Endothelial cell (in vitro differentiated cells): ENCODE data around the gene TK1. TPM values are rescaled to one million over a fixed set of nuclear protein-coding genes. Genes with fewer than 3 reads are reported as not detected.

ENCODE experiments used
- DNase-seq: peaks from one replicate; pipeline ENCODE4 v3.0.0; 2021; ENCODE audit warnings: low spot score
- H3K27ac Mint-ChIP-seq: one replicate; pipeline ENCODE4 v1.8.0; 2021; ENCODE audit warnings: mixed read lengths, inconsistent platforms; ENCODE audit not compliant: unreplicated experiment
- H3K27me3 Mint-ChIP-seq: one replicate; pipeline ENCODE4 v1.8.0; 2021; ENCODE audit warnings: mild to moderate bottlenecking, moderate library complexity, mixed read lengths, inconsistent platforms; ENCODE audit not compliant: unreplicated experiment
- H3K36me3 Mint-ChIP-seq: one replicate; pipeline ENCODE4 v1.8.0; 2021; ENCODE audit warnings: mild to moderate bottlenecking, low read depth, mixed read lengths, inconsistent platforms; ENCODE audit not compliant: unreplicated experiment
- H3K4me1 Mint-ChIP-seq: one replicate; pipeline ENCODE4 v1.8.0; 2021; ENCODE audit warnings: mild to moderate bottlenecking, mixed read lengths, inconsistent platforms; ENCODE audit not compliant: unreplicated experiment
- H3K4me3 Mint-ChIP-seq: one replicate; pipeline ENCODE4 v1.8.0; 2021; ENCODE audit warnings: mild to moderate bottlenecking, mixed read lengths, inconsistent platforms; ENCODE audit not compliant: unreplicated experiment
- H3K9me3 Mint-ChIP-seq: one replicate; pipeline ENCODE4 v1.8.0; 2021; ENCODE audit warnings: mixed read lengths, inconsistent platforms; ENCODE audit not compliant: unreplicated experiment
- total RNA-seq: library from RNA; stranded (reverse); fragmentation: NEBNext Ultra II Directional; extraction: Animal tissue kit (Norgen Biotek cat#: 25700); gene quantifications from one replicate; pipeline ENCODE4 v1.2.1, GENCODE V29; 2021; ENCODE audit not compliant: unreplicated experiment
- TF ChIP-seq, protein P1 (sequence below): fragments of 200-600 bp; sonication (generic); IDR thresholded peaks from one replicate; pipeline ENCODE4 v1.5.0; 2021; ENCODE audit warnings: antibody characterized with exemption; ENCODE audit not compliant: unreplicated experiment

The TK1 gene
- total RNA-seq, 1 donor from 2014 or later = 23.8 TPM

DNA sequence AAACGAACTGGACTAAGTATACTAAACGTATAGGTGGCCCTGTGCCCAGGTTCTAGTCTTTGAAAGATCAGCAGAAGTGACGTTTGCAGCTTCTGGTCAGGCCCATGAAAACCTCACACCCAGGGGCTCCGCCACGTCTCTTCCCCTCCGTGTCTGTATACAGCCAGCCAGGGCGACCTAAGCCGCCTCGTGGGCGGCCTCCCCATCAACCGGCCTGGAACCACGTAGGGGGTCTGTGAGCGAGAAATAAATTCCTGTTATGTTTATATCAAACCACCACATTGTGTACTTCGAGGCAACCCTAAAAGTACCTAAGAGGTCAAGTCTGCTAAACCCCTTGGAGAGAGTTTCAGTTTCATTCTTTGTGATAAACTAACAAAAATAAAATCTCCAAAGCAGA is 6.8 kb downstream of the TK1 start:
- TF ChIP-seq, protein P1, sequence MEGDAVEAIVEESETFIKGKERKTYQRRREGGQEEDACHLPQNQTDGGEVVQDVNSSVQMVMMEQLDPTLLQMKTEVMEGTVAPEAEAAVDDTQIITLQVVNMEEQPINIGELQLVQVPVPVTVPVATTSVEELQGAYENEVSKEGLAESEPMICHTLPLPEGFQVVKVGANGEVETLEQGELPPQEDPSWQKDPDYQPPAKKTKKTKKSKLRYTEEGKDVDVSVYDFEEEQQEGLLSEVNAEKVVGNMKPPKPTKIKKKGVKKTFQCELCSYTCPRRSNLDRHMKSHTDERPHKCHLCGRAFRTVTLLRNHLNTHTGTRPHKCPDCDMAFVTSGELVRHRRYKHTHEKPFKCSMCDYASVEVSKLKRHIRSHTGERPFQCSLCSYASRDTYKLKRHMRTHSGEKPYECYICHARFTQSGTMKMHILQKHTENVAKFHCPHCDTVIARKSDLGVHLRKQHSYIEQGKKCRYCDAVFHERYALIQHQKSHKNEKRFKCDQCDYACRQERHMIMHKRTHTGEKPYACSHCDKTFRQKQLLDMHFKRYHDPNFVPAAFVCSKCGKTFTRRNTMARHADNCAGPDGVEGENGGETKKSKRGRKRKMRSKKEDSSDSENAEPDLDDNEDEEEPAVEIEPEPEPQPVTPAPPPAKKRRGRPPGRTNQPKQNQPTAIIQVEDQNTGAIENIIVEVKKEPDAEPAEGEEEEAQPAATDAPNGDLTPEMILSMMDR = no peak
- peaks cover 5% of the 10 kb centered on the region for H3K36me3 Mint-ChIP-seq
- H3K27me3 Mint-ChIP-seq = peaks cover 7% of the 10 kb centered on the region
- H3K4me1 Mint-ChIP-seq = peaks cover 9% of the 10 kb centered on the region
- DNase-seq = no peak
- no peak overlapping the region for H3K27ac Mint-ChIP-seq
- no peak overlapping the region for H3K4me3 Mint-ChIP-seq
- no peaks in the 10 kb centered on the region for H3K9me3 Mint-ChIP-seq

DNA sequence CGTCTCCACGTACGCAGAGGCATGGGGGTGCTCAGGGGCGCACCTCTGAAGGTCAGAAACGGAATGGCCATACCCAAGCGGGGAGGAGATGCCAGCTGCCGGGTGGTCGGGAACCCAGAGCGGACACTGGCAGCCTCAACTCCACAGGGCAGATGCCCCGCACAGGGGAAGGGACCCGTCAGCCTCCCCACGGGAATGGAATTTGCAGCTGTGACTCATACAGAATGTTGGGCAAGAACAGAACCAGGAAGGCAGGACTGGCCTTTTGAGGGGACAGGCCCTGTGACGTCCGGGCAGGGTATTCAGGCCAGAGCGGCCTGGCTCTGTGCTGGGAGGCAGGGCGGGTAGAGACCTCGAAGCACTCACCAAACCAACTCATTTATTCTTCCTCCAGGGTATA is 7.5 kb downstream of the TK1 start:
- Mint-ChIP-seq H3K4me3 (no peak overlapping the region), H3K9me3 (no peaks in the 10 kb centered on the region), H3K27ac (no peak overlapping the region), H3K36me3 (peaks cover 5% of the 10 kb centered on the region), H3K27me3 (peaks cover 3% of the 10 kb centered on the region), H3K4me1 (peaks cover 7% of the 10 kb centered on the region)
- DNase-seq = no peak
- TF ChIP-seq, protein P1 = no peak

DNA sequence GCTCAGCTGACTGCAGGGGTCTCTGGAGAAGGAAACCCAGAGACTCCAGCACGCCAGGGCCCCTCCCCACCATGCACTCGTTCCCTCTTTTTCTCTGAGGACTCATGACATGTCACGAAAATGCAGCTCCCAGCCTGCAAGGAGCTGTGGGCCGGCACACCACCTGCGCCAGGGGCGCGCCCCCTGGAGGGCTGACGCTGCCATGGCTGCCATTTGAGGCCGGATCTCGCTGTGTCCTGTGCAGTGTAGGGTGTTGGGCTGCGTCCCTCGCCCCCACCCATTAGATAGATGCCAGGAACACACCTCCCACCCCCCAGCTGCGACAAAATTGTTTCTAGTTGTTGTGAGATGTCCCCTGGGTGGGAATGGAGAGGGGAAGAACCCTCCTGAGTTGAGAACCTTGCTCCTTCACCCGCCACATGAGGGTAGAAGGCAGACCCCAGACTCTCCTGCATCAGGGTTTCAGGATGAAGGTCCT is 10.3 kb downstream of the TK1 start:
- peaks cover 6% of the 10 kb centered on the region for H3K27me3 Mint-ChIP-seq
- no peak overlapping the region for H3K4me3 Mint-ChIP-seq
- H3K27ac Mint-ChIP-seq = no peak overlapping the region
- DNase-seq = peak; percentile 85
- peaks cover 7% of the 10 kb centered on the region for H3K4me1 Mint-ChIP-seq
- TF ChIP-seq, protein P1 = peak; percentile 88
- H3K9me3 Mint-ChIP-seq = no peaks in the 10 kb centered on the region
- H3K36me3 Mint-ChIP-seq = peaks cover 20% of the 10 kb centered on the region

DNA sequence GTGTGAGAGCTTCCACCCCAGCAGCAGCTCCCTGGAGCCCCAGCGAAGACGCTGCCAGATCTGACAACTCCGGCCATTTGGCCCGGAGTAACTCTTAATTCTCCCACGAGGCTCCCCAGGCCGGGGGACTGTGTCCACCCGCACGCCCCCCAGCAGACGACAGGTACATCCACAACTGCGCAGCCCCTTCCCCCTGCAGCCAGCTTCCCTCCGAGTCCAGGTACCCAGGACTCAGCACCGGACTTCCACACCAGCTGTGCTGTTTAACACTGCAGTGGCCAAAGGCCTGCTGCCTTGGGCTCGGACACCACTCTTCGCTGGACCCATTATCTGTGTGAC is 11.2 kb downstream of the TK1 start:
- Mint-ChIP-seq H3K27me3 (peaks cover 5% of the 10 kb centered on the region), H3K36me3 (peaks cover 19% of the 10 kb centered on the region), H3K27ac (no peak overlapping the region), H3K4me3 (no peak overlapping the region), H3K4me1 (peaks cover 10% of the 10 kb centered on the region), H3K9me3 (no peaks in the 10 kb centered on the region)
- TF ChIP-seq, protein P1 = no peak
- no peak for DNase-seq

DNA sequence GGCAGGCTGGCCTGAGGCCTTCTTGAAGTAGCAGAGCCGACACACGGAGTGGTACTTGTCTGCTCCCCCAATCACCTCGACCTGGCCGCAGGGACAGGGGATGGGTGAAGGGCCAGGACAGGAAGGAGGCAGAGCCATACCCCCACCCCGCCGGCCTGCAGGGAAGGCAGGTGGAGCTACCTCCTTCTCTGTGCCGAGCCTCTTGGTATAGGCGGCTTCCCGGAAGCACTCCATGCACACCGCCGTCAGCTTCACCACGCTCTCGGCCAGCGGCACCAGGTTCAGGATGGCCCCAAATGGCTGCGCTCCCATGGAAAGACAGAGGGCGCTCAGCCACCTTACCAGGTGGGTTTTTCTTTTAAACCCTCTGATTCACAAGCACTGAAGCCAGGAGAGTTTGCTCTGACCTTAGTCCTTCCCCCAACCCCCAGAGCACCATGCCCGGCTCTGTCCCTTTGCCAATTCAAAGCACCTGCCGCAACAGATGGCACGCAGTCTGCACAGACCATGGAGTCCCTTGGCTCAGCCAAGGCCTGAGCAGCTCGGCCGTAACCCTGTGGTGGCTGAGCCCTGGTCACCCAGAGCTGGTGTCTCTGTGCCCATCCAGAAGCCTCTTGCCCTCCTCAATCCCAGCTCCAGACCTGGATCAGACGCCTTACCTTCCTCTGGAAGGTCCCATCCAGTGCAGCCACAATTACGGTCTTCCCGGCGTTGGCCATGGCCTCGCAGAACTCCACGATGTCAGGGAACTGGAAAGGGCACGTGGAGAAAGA is 11.8 kb downstream of the TK1 start:
- H3K4me3 Mint-ChIP-seq = no peak overlapping the region

More for the DNA sequence above, 11.8 kb downstream of the TK1 start:
- TF ChIP-seq, protein P1 = peak; percentile 17
- no peak for DNase-seq
- peaks cover 5% of the 10 kb centered on the region for H3K27me3 Mint-ChIP-seq
- no peak overlapping the region for H3K27ac Mint-ChIP-seq
- H3K9me3 Mint-ChIP-seq = no peaks in the 10 kb centered on the region
- peaks cover 10% of the 10 kb centered on the region for H3K4me1 Mint-ChIP-seq
- peaks cover 15% of the 10 kb centered on the region for H3K36me3 Mint-ChIP-seq
